C4-2B (cell line): ENCODE measurements around the gene SMARCC1.

ENCODE experiments used
- ZFX ChIP-seq: fragments of 450-650 bp; IDR thresholded peaks from 2 replicates; pipeline ENCODE4 v1.6.1; 2017
- TF ChIP-seq, protein P1 (sequence below): fragments of 450-650 bp; conservative IDR thresholded peaks from 2 replicates; pipeline ENCODE4 v1.5.1; 2017; ENCODE audit warnings: mild to moderate bottlenecking

- TF ChIP-seq, protein P1, sequence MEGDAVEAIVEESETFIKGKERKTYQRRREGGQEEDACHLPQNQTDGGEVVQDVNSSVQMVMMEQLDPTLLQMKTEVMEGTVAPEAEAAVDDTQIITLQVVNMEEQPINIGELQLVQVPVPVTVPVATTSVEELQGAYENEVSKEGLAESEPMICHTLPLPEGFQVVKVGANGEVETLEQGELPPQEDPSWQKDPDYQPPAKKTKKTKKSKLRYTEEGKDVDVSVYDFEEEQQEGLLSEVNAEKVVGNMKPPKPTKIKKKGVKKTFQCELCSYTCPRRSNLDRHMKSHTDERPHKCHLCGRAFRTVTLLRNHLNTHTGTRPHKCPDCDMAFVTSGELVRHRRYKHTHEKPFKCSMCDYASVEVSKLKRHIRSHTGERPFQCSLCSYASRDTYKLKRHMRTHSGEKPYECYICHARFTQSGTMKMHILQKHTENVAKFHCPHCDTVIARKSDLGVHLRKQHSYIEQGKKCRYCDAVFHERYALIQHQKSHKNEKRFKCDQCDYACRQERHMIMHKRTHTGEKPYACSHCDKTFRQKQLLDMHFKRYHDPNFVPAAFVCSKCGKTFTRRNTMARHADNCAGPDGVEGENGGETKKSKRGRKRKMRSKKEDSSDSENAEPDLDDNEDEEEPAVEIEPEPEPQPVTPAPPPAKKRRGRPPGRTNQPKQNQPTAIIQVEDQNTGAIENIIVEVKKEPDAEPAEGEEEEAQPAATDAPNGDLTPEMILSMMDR, result no peak
- TF ChIP-seq ZFX, result no peak
These were observed 134.1 kb downstream of the SMARCC1 start for GRCh38 chr3:47647550-47647949.
